Prostate gland (tissue), 2 donors: Measurements from ENCODE around the gene TMOD4. TPM values are rescaled to one million over a fixed set of nuclear protein-coding genes. Genes with fewer than 3 reads are reported as not detected.

ENCODE experiments used
- DNase-seq: peaks from one replicate; pipeline ENCODE4 v3.0.0-alpha.2; 2019; ENCODE audit warnings: low spot score
- H3K27ac ChIP-seq, 2 donors: fragments of 200-600 bp; sonication (generic); 2 replicates each; pipeline ENCODE4 v1.5.1; 2017 to 2019
- H3K27me3 ChIP-seq: fragments of 200-600 bp; sonication (generic); replicated peaks from 2 replicates; pipeline ENCODE4 v1.5.1; 2019; ENCODE audit not compliant: insufficient read depth
- H3K36me3 ChIP-seq, 2 donors: fragments of 200-600 bp; sonication (generic); 1 replicate in 1 of 2; 2 replicates in 1 of 2; pipeline versions ENCODE4 v1.5.1 to v1.8.1; 2017 to 2019
- H3K4me1 ChIP-seq: fragments of 200-600 bp; sonication (generic); replicated peaks from 2 replicates; pipeline ENCODE4 v1.5.1; 2019
- H3K4me3 ChIP-seq, 2 donors: fragments of 200-600 bp; sonication (generic); 2 replicates each; pipeline ENCODE4 v1.5.1; 2017 to 2019
- H3K9me3 ChIP-seq: fragments of 200-600 bp; sonication (generic); 2 replicates; pipeline ENCODE4 v1.5.1; 2017
- POLR2A ChIP-seq: fragments of 450-650 bp; IDR thresholded peaks from one replicate; pipeline ENCODE4 v1.6.1; 2016; ENCODE audit warnings: antibody characterized with exemption, mild to moderate bottlenecking
- POLR2AphosphoS5 ChIP-seq: sonication (generic); formaldehyde crosslinking; IDR thresholded peaks from one replicate; pipeline ENCODE4 v1.6.1; 2017; ENCODE audit warnings: antibody characterized with exemption
- WGBS: methylation state at CpG from one replicate; pipeline ENCODE4 v1.1.5; 2018; 5-methylcytosine and 5-hydroxymethylcytosine counted together
- intact Hi-C: fragments of 100-400 bp; cut with DNase I; formaldehyde crosslinking; loops from one replicate; pipeline ENCODE4 v1.14.2; 2022
- total RNA-seq, 2 donors: library from RNA; depleted of rRNA; stranded (reverse); fragments of >200 nt; gene quantifications; one replicate each; pipeline ENCODE4 v1.1.0, GENCODE V29; 2016
- TF ChIP-seq, protein P1 (sequence below), 4 experiments: fragments of 200-600 bp in 2 of 4; fragments of 450-650 bp in 2 of 4; sonication (generic) in 2 of 4; IDR thresholded peaks; 1 replicate in 3 of 4; 2 replicates in 1 of 4; pipeline ENCODE4 v1.5.1; 2016 to 2019; ENCODE audit warnings: antibody characterized with exemption in 4 of 4, mild to moderate bottlenecking in 2 of 4, moderate library complexity in 2 of 4

TMOD4 gene
- total RNA-seq, 2 donors from 2014 or later: 1.7 TPM; not detected in 1

GRCh38 chr1:151124763-151125403 lies 50.9 kb downstream of the TMOD4 start:
- Histone ChIP-seq H3K27me3 (no peaks in the 10 kb centered on the region), H3K4me1 (no peaks in the 10 kb centered on the region), H3K9me3 (no peaks in the 10 kb centered on the region), H3K4me3 (no peak overlapping the region), H3K27ac (no peak overlapping the region), H3K36me3 (no peaks in the 10 kb centered on the region)
- no peak for TF ChIP-seq POLR2A
- TF ChIP-seq POLR2AphosphoS5: no peak
- TF ChIP-seq, protein P1, sequence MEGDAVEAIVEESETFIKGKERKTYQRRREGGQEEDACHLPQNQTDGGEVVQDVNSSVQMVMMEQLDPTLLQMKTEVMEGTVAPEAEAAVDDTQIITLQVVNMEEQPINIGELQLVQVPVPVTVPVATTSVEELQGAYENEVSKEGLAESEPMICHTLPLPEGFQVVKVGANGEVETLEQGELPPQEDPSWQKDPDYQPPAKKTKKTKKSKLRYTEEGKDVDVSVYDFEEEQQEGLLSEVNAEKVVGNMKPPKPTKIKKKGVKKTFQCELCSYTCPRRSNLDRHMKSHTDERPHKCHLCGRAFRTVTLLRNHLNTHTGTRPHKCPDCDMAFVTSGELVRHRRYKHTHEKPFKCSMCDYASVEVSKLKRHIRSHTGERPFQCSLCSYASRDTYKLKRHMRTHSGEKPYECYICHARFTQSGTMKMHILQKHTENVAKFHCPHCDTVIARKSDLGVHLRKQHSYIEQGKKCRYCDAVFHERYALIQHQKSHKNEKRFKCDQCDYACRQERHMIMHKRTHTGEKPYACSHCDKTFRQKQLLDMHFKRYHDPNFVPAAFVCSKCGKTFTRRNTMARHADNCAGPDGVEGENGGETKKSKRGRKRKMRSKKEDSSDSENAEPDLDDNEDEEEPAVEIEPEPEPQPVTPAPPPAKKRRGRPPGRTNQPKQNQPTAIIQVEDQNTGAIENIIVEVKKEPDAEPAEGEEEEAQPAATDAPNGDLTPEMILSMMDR (IDR thresholded peaks at IDR 0.05): no peak
- 85% methylated on average over 5 of the region's 5 CpGs for WGBS
- intact Hi-C loops: no loop called here
- no peak for DNase-seq

Other genes starting within 250 kb of the TMOD4 start
- gene SETDB1, start 249.6 kb downstream of the TMOD4 start, total RNA-seq: 10 to 100 TPM; 26.3 to 63.8 TPM
- 100 to 1,000 TPM; 117 to 141 TPM for gene CERS2, start 201.1 kb downstream of the TMOD4 start, total RNA-seq
- gene ANXA9, start 193.7 kb downstream of the TMOD4 start, total RNA-seq: 1 to 10 TPM; 1.1 to 3.4 TPM
- gene MINDY1, start 169.1 kb downstream of the TMOD4 start, total RNA-seq: 10 to 100 TPM; 26.8 to 65.4 TPM
- 10 to 100 TPM; 29.2 to 37.5 TPM for gene PRUNE1, start 167.5 kb downstream of the TMOD4 start, total RNA-seq
- 10 to 100 TPM; 13.2 to 14.8 TPM for gene BNIPL, start 139.4 kb downstream of the TMOD4 start, total RNA-seq
- 10 to 100 TPM; 17.3 to 17.7 TPM for gene C1orf56, start 128.2 kb downstream of the TMOD4 start, total RNA-seq
- gene CDC42SE1, start 116.4 kb downstream of the TMOD4 start, total RNA-seq: 10 to 100 TPM; 66.6 to 67.4 TPM
- gene MLLT11, start 115.6 kb downstream of the TMOD4 start, total RNA-seq: 1 to 10 TPM in 1 of 2 donors, under 1 TPM in 1; 0.64 to 1.9 TPM
- gene GABPB2, start 105.2 kb downstream of the TMOD4 start, total RNA-seq: 10 to 100 TPM; 14.7 to 23.5 TPM
- gene SEMA6C, start 29.4 kb downstream of the TMOD4 start, total RNA-seq: 100 to 1,000 TPM in 1 of 2 donors, 1 to 10 TPM in 1; 4.1 to 173 TPM
- gene TNFAIP8L2, start 19.3 kb downstream of the TMOD4 start, total RNA-seq: 1 to 10 TPM; 1.5 to 2.1 TPM
- 10 to 100 TPM in 1 of 2 donors, 1 to 10 TPM in 1; 7.3 to 19.3 TPM for gene LYSMD1, start 10.1 kb downstream of the TMOD4 start, total RNA-seq
- 10 to 100 TPM; 25.1 to 39.5 TPM for gene SCNM1, start 9.8 kb downstream of the TMOD4 start, total RNA-seq
- gene VPS72, start 14.2 kb upstream of the TMOD4 start, total RNA-seq: 10 to 100 TPM; 49.4 to 52.7 TPM
- 10 to 100 TPM; 40.2 to 96.7 TPM for gene PIP5K1A, start 22.6 kb upstream of the TMOD4 start, total RNA-seq
- 100 to 1,000 TPM in 1 of 2 donors, 10 to 100 TPM in 1; 96.1 to 116 TPM for gene PSMD4, start 78.8 kb upstream of the TMOD4 start, total RNA-seq
- gene ZNF687, start 106.3 kb upstream of the TMOD4 start, total RNA-seq: 10 to 100 TPM; 30.1 to 46.4 TPM
- 10 to 100 TPM; 60.7 to 91.9 TPM for gene PI4KB, start 151.4 kb upstream of the TMOD4 start, total RNA-seq
- 10 to 100 TPM; 25.5 to 27.2 TPM for gene RFX5, start 171.3 kb upstream of the TMOD4 start, total RNA-seq
- gene SELENBP1, start 196.7 kb upstream of the TMOD4 start, total RNA-seq: 100 to 1,000 TPM; 104 to 108 TPM
- gene PSMB4, start 223.6 kb upstream of the TMOD4 start, total RNA-seq: 100 to 1,000 TPM; 229 to 275 TPM